Measurements from ENCODE around the gene FARP1.

Gene FARP1

DNA sequence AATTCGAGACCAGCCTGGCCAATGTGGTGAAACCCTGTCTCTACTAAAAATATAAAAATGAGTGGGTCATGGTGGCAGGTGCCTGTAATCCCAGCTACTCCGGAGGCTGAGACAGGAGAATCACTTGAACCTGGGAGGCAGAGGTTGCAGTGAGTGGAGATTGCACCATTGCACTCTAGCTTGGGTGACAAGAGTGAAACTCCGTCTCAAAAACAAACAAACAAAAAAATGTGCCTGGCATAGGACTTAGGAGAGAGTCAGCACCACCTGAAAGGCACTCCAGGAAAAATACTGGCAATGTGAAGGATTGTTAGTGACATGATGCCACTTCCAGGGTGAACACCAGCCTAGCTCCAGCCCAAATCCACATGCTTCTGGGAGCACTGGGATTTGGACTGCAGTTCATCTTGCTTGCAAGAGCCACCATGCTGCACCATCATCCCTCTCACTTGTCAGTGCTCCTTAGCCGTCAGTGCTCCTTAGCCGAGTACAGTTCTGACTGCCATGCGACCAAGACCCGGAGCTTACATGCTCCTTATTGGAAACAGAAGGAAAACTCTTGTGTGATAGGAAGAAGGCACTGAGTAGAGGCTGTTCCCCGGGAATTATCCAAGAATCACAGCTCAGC lies 179.3 kb downstream of the FARP1 start (continued):
- TF ChIP-seq, protein P1, sequence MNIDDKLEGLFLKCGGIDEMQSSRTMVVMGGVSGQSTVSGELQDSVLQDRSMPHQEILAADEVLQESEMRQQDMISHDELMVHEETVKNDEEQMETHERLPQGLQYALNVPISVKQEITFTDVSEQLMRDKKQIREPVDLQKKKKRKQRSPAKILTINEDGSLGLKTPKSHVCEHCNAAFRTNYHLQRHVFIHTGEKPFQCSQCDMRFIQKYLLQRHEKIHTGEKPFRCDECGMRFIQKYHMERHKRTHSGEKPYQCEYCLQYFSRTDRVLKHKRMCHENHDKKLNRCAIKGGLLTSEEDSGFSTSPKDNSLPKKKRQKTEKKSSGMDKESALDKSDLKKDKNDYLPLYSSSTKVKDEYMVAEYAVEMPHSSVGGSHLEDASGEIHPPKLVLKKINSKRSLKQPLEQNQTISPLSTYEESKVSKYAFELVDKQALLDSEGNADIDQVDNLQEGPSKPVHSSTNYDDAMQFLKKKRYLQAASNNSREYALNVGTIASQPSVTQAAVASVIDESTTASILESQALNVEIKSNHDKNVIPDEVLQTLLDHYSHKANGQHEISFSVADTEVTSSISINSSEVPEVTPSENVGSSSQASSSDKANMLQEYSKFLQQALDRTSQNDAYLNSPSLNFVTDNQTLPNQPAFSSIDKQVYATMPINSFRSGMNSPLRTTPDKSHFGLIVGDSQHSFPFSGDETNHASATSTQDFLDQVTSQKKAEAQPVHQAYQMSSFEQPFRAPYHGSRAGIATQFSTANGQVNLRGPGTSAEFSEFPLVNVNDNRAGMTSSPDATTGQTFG (tag by site-specific recombination; IDR thresholded peaks at IDR 0.05; ENCODE audit: borderline replicate concordance): no peak
- no peak for TF ChIP-seq ZNF560 (tag by site-specific recombination; IDR thresholded peaks at IDR 0.05; ENCODE audit: borderline replicate concordance)

DNA sequence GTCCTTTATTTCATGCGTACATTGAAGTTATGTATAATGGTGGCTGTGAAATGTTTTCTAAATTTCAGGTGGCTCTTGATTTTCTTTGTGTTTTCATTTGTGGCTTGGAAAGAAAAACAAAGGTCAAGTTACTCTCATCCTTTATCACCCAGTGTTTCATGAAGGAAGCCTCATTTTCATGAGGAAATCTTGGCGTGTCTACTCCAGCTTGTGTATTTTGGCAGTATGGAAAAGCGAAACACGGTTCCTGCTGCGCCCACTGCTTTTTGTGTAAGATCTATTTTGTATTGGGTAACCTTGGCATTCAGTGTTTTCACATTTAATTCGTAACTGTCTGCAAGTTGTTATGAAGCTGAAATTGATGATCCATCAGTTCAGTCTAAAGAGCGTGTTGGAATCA lies 181.2 kb downstream of the FARP1 start:
- H3K27ac ChIP-seq (ENCODE audit: extremely low read depth, low read depth, low read length): no peak overlapping the region
- no peaks in the 10 kb centered on the region for H3K9me3 ChIP-seq (ENCODE audit: control insufficient read depth, insufficient read depth, low read depth, low read length)
- ChIA-PET CTCF (interaction anchor here (0.6 kb wide), 2 partner anchors 38 to 109 kb away, joined by 3 read pairs; no protein-coding TSS in a partner anchor), POLR2A (no interaction called here)
- no peaks in the 10 kb centered on the region for H3K36me3 ChIP-seq (ENCODE audit: control insufficient read depth in 2 of 2, insufficient read depth in 1 of 2, low read length in 2 of 2)
- H3K4me1 ChIP-seq (ENCODE audit: control insufficient read depth, insufficient read depth, low read length): peaks cover 43% of the 10 kb centered on the region
- H3K4me3 ChIP-seq (ENCODE audit: low read depth, low read length): no peak overlapping the region
- TF ChIP-seq ZNF416 (tag by site-specific recombination; IDR thresholded peaks at IDR 0.05) (no peak), KLF16 (tag by site-specific recombination; IDR thresholded peaks at IDR 0.05) (no peak), ZNF843 (tag by site-specific recombination; IDR thresholded peaks at IDR 0.05) (peak; percentile 84), ZNF202 (tag by site-specific recombination; IDR thresholded peaks at IDR 0.05; ENCODE audit: borderline replicate concordance) (no peak), ZFHX2 (tag by site-specific recombination; conservative IDR thresholded peaks at IDR 0.05) (no peak), IKZF3 (tag by site-specific recombination; IDR thresholded peaks at IDR 0.05) (peak; percentile 72), PRDM1 (tag by site-specific recombination; IDR thresholded peaks at IDR 0.05) (no peak), ZNF596 (tag by site-specific recombination; IDR thresholded peaks at IDR 0.05) (no peak), ZBTB7A (tag by site-specific recombination; IDR thresholded peaks at IDR 0.05; ENCODE audit: low read depth) (no peak), ZNF394 (tag by site-specific recombination; IDR thresholded peaks at IDR 0.05; ENCODE audit: borderline replicate concordance) (no peak; the same call in 1 of the 2 replicates), ZNF48 (tag by site-specific recombination; IDR thresholded peaks at IDR 0.05) (no peak), GLIS2 (tag by site-specific recombination; IDR thresholded peaks at IDR 0.05) (no peak), ZNF701 (tag by site-specific recombination; IDR thresholded peaks at IDR 0.05) (no peak), RBAK (tag by site-specific recombination; IDR thresholded peaks at IDR 0.05) (no peak), ZNF23 (tag by site-specific recombination; IDR thresholded peaks at IDR 0.05; ENCODE audit: borderline replicate concordance) (no peak), SALL2 (tag by site-specific recombination; IDR thresholded peaks at IDR 0.05; ENCODE audit: borderline replicate concordance) (no peak), MEIS1 (CRISPR knock-in tag; IDR thresholded peaks at IDR 0.05; ENCODE audit: borderline replicate concordance) (no peak), SCRT2 (tag by site-specific recombination; IDR thresholded peaks at IDR 0.05) (no peak), ZNF776 (tag by site-specific recombination; IDR thresholded peaks at IDR 0.05; ENCODE audit: borderline replicate concordance) (no peak), TRIM28 (IDR thresholded peaks at IDR 0.05; ENCODE audit: borderline replicate concordance, low read length) (no peak), KLF9 (tag by site-specific recombination; IDR thresholded peaks at IDR 0.05; ENCODE audit: low read depth) (no peak), ZNF155 (tag by site-specific recombination; IDR thresholded peaks at IDR 0.05) (no peak)
- TF ChIP-seq, protein P2, sequence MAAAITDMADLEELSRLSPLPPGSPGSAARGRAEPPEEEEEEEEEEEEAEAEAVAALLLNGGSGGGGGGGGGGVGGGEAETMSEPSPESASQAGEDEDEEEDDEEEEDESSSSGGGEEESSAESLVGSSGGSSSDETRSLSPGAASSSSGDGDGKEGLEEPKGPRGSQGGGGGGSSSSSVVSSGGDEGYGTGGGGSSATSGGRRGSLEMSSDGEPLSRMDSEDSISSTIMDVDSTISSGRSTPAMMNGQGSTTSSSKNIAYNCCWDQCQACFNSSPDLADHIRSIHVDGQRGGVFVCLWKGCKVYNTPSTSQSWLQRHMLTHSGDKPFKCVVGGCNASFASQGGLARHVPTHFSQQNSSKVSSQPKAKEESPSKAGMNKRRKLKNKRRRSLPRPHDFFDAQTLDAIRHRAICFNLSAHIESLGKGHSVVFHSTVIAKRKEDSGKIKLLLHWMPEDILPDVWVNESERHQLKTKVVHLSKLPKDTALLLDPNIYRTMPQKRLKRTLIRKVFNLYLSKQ (tag by site-specific recombination; IDR thresholded peaks at IDR 0.05; ENCODE audit: borderline replicate concordance): no peak
- TF ChIP-seq, protein P3, sequence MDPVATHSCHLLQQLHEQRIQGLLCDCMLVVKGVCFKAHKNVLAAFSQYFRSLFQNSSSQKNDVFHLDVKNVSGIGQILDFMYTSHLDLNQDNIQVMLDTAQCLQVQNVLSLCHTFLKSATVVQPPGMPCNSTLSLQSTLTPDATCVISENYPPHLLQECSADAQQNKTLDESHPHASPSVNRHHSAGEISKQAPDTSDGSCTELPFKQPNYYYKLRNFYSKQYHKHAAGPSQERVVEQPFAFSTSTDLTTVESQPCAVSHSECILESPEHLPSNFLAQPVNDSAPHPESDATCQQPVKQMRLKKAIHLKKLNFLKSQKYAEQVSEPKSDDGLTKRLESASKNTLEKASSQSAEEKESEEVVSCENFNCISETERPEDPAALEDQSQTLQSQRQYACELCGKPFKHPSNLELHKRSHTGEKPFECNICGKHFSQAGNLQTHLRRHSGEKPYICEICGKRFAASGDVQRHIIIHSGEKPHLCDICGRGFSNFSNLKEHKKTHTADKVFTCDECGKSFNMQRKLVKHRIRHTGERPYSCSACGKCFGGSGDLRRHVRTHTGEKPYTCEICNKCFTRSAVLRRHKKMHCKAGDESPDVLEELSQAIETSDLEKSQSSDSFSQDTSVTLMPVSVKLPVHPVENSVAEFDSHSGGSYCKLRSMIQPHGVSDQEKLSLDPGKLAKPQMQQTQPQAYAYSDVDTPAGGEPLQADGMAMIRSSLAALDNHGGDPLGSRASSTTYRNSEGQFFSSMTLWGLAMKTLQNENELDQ (tag by site-specific recombination; IDR thresholded peaks at IDR 0.05; ENCODE audit: low read depth): no peak
- TF ChIP-seq, protein P4, sequence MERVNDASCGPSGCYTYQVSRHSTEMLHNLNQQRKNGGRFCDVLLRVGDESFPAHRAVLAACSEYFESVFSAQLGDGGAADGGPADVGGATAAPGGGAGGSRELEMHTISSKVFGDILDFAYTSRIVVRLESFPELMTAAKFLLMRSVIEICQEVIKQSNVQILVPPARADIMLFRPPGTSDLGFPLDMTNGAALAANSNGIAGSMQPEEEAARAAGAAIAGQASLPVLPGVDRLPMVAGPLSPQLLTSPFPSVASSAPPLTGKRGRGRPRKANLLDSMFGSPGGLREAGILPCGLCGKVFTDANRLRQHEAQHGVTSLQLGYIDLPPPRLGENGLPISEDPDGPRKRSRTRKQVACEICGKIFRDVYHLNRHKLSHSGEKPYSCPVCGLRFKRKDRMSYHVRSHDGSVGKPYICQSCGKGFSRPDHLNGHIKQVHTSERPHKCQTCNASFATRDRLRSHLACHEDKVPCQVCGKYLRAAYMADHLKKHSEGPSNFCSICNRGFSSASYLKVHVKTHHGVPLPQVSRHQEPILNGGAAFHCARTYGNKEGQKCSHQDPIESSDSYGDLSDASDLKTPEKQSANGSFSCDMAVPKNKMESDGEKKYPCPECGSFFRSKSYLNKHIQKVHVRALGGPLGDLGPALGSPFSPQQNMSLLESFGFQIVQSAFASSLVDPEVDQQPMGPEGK (tag by site-specific recombination; IDR thresholded peaks at IDR 0.05): no peak
- TF ChIP-seq, protein P5, sequence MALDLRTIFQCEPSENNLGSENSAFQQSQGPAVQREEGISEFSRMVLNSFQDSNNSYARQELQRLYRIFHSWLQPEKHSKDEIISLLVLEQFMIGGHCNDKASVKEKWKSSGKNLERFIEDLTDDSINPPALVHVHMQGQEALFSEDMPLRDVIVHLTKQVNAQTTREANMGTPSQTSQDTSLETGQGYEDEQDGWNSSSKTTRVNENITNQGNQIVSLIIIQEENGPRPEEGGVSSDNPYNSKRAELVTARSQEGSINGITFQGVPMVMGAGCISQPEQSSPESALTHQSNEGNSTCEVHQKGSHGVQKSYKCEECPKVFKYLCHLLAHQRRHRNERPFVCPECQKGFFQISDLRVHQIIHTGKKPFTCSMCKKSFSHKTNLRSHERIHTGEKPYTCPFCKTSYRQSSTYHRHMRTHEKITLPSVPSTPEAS (tag by site-specific recombination; IDR thresholded peaks at IDR 0.05): no peak
